ENCODE data around the gene PTK6. TPM values are rescaled to one million over a fixed set of nuclear protein-coding genes. Genes with fewer than 3 reads are reported as not detected.

The PTK6 gene
- total and polyA plus RNA-seq, 12 donors, result 0.03 to 0.28 (median 0.06) TPM; not detected in 9

- Histone ChIP-seq H3K27me3 (peaks cover 0 to 73% (median 31%) of the 10 kb centered on the region in 7 donors), H3K27ac (no peak overlapping the region), H3K4me1 (peaks cover 0 to 9% (median under 1%) of the 10 kb centered on the region in 9 donors), H3K4me3 (no peak overlapping the region), H3K36me3 (no peaks in the 10 kb centered on the region), H3K9me3 (no peaks in the 10 kb centered on the region)
- WGBS, 2 donors, result 37 to 41% methylated on average over 11 of the region's 11 CpGs
- no peak for TF ChIP-seq CTCF (IDR thresholded peaks at IDR 0.05)
- intact Hi-C loops (cut with DNase I), result loop anchor here in 1 of 10 donors (10.0 kb wide), 1 partner anchor 336 kb away; no protein-coding TSS in a partner anchor
- ATAC-seq (no peak), DNase-seq (no peak)
Measured at GRCh38 chr20:63548542-63548941, 11.4 kb upstream of the PTK6 start.

DNA sequence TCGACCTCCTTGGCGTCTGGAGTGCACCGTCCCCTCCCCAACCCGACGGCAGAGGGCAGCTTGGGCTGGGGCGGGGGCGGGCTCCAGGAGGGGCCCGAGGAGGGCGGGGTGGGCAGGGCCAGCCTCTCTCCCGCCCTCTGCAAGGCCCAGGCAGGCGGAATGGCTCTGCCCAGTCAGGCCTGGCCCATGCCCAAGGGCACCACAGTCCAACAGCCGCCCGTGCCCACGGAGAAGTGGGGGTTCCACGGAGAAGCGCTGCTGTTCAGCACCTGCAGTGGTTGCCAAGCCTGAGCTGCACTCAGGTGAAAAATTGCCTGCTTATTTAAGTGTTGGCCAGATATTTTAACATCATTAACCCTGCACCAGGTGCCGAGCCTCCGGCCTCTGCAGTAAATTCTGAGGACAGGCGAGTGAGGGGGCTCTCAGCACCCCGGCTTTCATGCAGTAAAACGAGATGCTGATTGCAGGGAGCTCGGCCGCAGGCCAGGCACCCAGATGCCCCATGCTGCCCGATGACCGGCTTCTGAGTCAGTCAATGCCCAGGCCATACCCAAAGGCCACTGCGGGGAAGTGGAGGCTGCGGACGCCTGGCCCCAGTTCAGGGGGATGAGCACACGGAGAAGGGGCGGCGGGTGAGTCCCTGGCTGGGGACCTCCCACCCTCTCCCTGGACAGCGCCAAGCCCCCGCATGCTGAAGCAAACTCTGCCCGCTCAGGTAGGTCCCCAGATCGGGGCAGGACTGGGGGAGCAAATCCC is 10.7 kb upstream of the PTK6 start, which contains the start of gene SRMS:
Gene SRMS (minus strand): TSS at position 25 of the 756 bp plus-strand sequence. CDS start 286 bp downstream, outside the sequence.
- Histone ChIP-seq H3K4me3 (no peak within 1 kb of the TSS), H3K36me3 (no peaks in the 10 kb centered on the region), H3K27me3 (peaks cover 0 to 69% (median 31%) of the 10 kb centered on the region in 7 donors), H3K9me3 (no peaks in the 10 kb centered on the region), H3K27ac (no peak within 1 kb of the TSS), H3K4me1 (peaks cover 0 to 6% (median 0%) of the 10 kb centered on the region in 9 donors)
- ATAC-seq (no peak), DNase-seq (no peak)
- WGBS, 2 donors, result 54 to 56% methylated on average over 35 of the region's 35 CpGs
- TF ChIP-seq CTCF (IDR thresholded peaks at IDR 0.05), result no peak
- intact Hi-C loops (cut with DNase I), result loop anchor here in 1 of 10 donors (10.0 kb wide), 1 partner anchor 337 kb away; no protein-coding TSS in a partner anchor

DNA sequence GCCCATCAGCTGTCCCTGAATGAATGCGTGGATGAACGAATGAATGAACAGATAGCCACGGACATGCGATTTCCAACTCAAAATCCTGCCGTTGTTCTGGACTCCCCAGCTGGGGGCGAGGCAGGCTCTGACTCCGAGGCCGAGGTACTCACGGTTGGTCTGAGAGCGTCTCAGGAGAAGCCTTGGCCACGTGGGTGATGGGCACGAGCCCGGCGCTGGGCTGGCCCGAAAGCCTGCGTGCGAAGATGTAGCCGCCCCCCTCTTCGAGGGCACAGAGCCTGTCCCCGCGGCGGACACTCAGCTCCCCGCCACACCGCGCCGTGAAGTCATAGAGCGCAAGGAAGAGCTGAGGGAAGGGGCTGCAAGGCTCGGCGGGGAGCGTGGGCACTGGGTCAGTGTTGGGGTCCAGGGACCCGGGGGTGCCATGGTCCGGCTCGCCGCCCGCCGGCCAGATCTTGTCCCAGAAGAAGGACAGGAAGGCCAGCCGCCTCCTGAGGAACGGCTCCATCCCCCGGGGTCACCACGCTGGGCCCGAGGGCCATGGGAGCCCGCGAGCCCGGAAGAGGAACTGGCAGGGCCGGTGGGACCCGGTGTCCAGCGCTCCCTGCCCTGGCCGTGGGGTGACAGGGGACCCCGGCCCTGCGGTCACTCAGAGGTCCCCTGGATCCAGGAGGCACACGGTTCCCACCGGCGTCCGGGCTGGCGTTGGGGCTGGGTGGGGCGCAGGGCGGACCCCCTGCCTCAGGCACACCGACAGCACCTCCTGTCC is 10.0 kb upstream of the PTK6 start:
- ATAC-seq (no peak), DNase-seq (no peak)
- Histone ChIP-seq H3K4me1 (no peaks in the 10 kb centered on the region), H3K4me3 (no peak overlapping the region), H3K27me3 (peaks cover 0 to 61% (median 31%) of the 10 kb centered on the region in 7 donors), H3K36me3 (no peaks in the 10 kb centered on the region), H3K9me3 (no peaks in the 10 kb centered on the region), H3K27ac (no peak overlapping the region)
- 46 to 54% methylated on average over 51 to 58 of the region's 58 CpGs for WGBS, 2 donors
- TF ChIP-seq CTCF (IDR thresholded peaks at IDR 0.05), result no peak
- intact Hi-C loops (cut with DNase I), result loop anchor here in 1 of 10 donors (10.0 kb wide), 1 partner anchor 338 kb away; no protein-coding TSS in a partner anchor

DNA sequence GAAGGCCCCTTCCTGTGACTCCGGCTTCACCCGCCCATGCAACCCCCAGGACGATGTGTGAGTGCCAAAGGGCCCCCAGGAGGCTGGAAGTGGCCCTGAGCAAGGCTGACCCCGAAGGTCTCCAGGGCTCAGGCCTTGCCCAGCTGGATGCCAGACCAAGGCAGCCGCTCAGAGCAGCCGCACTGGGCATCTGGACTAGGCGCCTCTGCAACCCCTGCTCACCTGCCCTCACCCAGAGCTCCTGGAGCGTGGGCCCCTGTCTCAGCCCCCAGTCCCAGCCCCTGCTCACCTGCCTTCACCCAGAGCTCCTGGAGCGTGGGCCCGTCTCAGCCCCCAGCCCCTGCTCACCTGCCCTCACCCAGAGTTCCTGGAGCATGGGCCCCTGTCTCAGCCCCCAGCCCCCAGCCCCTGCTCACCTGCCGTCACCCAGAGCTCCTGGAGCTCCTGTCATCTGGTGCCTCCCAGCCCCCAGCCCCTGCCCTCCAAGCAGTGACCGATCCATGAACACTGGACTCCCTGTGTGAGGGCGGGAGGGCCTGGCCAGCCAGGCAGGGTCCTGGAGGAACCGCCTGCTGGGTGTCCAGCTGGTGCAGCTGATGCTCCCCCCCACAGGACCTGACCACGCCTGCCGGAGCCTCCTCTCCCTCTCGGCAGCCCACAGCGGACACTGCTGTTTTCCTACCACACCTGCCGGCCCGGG is 9.2 kb upstream of the PTK6 start:
- WGBS, 2 donors, result 72% methylated on average over 20 of the region's 20 CpGs
- TF ChIP-seq CTCF (IDR thresholded peaks at IDR 0.05), result no peak
- no peaks in the 10 kb centered on the region for H3K4me1 ChIP-seq
- ATAC-seq (no peak), DNase-seq (no peak)
- no peak overlapping the region for H3K27ac ChIP-seq
- intact Hi-C loops (cut with DNase I), result loop anchor here in 1 of 10 donors (10.0 kb wide), 1 partner anchor 338 kb away; no protein-coding TSS in a partner anchor
- no peaks in the 10 kb centered on the region for H3K36me3 ChIP-seq
- H3K9me3 ChIP-seq, result no peaks in the 10 kb centered on the region
- peaks cover 0 to 55% (median 31%) of the 10 kb centered on the region in 7 donors for H3K27me3 ChIP-seq
- H3K4me3 ChIP-seq, result no peak overlapping the region
